HG03103 (cell line): ENCODE measurements around the gene ANKRD34A.

ENCODE experiments used
- ATAC-seq: cut with Tn5 transposase; IDR thresholded peaks from one replicate; pipeline ENCODE4 v1.9.1; 2021; ENCODE audit warnings: low read depth; ENCODE audit not compliant: unreplicated experiment

Gene ANKRD34A

GRCh38 chr1:145964328-145965118, at the start of gene ANKRD34A, which contains the start of gene POLR3GL:
TSS of gene ANKRD34A (minus strand) at chr1:145964575. CDS start at chr1:145961759, 2,816 bp downstream.
TSS of gene POLR3GL (plus strand) at chr1:145964690. CDS start at chr1:145974866, 10,176 bp downstream.
- ATAC-seq, result peak; percentile 80

- ATAC-seq, result no peak
Measured at GRCh38 chr1:146013559-146013922, 49.2 kb upstream of the ANKRD34A start.

GRCh38 chr1:146012703-146013558, 48.6 kb upstream of the ANKRD34A start:
- no peak for ATAC-seq

- no peak for ATAC-seq
Measured at GRCh38 chr1:146010126-146010738, 45.9 kb upstream of the ANKRD34A start.

- no peak for ATAC-seq
Measured at GRCh38 chr1:146007489-146008133, 43.2 kb upstream of the ANKRD34A start.

- no peak for ATAC-seq
Measured at GRCh38 chr1:146001709-146002108, 37.3 kb upstream of the ANKRD34A start.

GRCh38 chr1:145999321-146000024, 35.1 kb upstream of the ANKRD34A start:
- ATAC-seq, result no peak

GRCh38 chr1:145997718-145998023, 33.3 kb upstream of the ANKRD34A start:
- ATAC-seq, result no peak

GRCh38 chr1:145997016-145997717, 32.8 kb upstream of the ANKRD34A start:
- peak; percentile 17 for ATAC-seq

GRCh38 chr1:145996433-145997015, 32.1 kb upstream of the ANKRD34A start, which contains the start of gene TXNIP:
TSS of gene TXNIP (minus strand) at chr1:145996579. CDS start at chr1:145996266, 313 bp downstream.
- ATAC-seq, result peak; percentile 90

- no peak for ATAC-seq
Measured at GRCh38 chr1:145995964-145996432, 31.6 kb upstream of the ANKRD34A start.

GRCh38 chr1:145995148-145995881, 30.9 kb upstream of the ANKRD34A start:
- no peak for ATAC-seq

GRCh38 chr1:145994391-145995120, 30.2 kb upstream of the ANKRD34A start:
- ATAC-seq, result no peak

- no peak for ATAC-seq
Measured at GRCh38 chr1:145993618-145994390, 29.4 kb upstream of the ANKRD34A start.

GRCh38 chr1:145992958-145993617, 28.7 kb upstream of the ANKRD34A start:
- ATAC-seq, result no peak

GRCh38 chr1:145992502-145992936, 28.1 kb upstream of the ANKRD34A start:
- ATAC-seq, result no peak
